Aorta (tissue), 5 donors: Measurements from ENCODE around the gene RNASE8. TPM values are rescaled to one million over a fixed set of nuclear protein-coding genes. Genes with fewer than 3 reads are reported as not detected.

Experiments used
- ATAC-seq: fragments of 200-7000 bp; cut with Tn5 transposase; one replicate; pipeline ENCODE4 v1.9.1; 2022; ENCODE audit warnings: moderate library complexity; ENCODE audit not compliant: low FRiP score
- DNase-seq, 2 donors: peaks; one replicate each; pipeline ENCODE4 v3.0.0-alpha.2; 2020
- H3K27ac ChIP-seq, 2 donors: one replicate each; pipeline ENCODE4 v1.5.1; 2013; ENCODE audit warnings: low read length in 2 of 2, mild to moderate bottlenecking in 2 of 2, moderate library complexity in 2 of 2, control low read depth in 1 of 2, inconsistent platforms in 1 of 2, low read depth in 1 of 2
- H3K27me3 ChIP-seq, 2 donors: one replicate each; pipeline ENCODE4 v1.6.1; 2013; ENCODE audit warnings: control low read depth in 1 of 2, low read length in 1 of 2, mild to moderate bottlenecking in 1 of 2, moderate library complexity in 1 of 2; ENCODE audit not compliant: insufficient read depth in 2 of 2, control insufficient read depth in 1 of 2
- H3K36me3 ChIP-seq, 2 donors: one replicate each; pipeline ENCODE4 v1.6.1; 2013; ENCODE audit warnings: control low read depth in 1 of 2, low read length in 1 of 2, mild to moderate bottlenecking in 1 of 2; ENCODE audit not compliant: insufficient read depth in 2 of 2, control insufficient read depth in 1 of 2
- H3K4me1 ChIP-seq, 2 donors: one replicate each; pipeline ENCODE4 v1.6.1; 2013; ENCODE audit warnings: low read length in 2 of 2, control low read depth in 1 of 2, mild to moderate bottlenecking in 1 of 2, moderate library complexity in 1 of 2; ENCODE audit not compliant: insufficient read depth in 2 of 2, control insufficient read depth in 1 of 2
- H3K4me3 ChIP-seq, 2 donors: one replicate each; pipeline ENCODE4 v1.5.1; 2013; ENCODE audit warnings: low read length in 2 of 2, control low read depth in 1 of 2, mild to moderate bottlenecking in 1 of 2
- H3K9me3 ChIP-seq: one replicate; pipeline ENCODE4 v1.6.1; 2013; ENCODE audit warnings: mild to moderate bottlenecking, low read length; ENCODE audit not compliant: control insufficient read depth
- WGBS, 2 donors: extraction: QIAGEN DNeasy Blood & Tissue Kit; methylation state at CpG; one replicate each; pipeline ENCODE4 v1.1.7; 2013; 5-methylcytosine and 5-hydroxymethylcytosine counted together
- intact Hi-C, 2 donors: fragments of 100-400 bp; cut with DNase I; formaldehyde crosslinking; loops; one replicate each; pipeline versions ENCODE4 v1.14.2 to v1.15.0; 2022
- polyA plus RNA-seq, 2 donors: library from polyadenylated mRNA; stranded (reverse); fragments of 200-250 nt; gene quantifications; one replicate each; pipeline ENCODE4 v1.2.3, GENCODE V29; 2013
- total RNA-seq, 2 donors: library from RNA; stranded (reverse); fragmentation: NEBNext Ultra II Directional; extraction: Animal tissue kit (Norgen Biotek cat#: 25700); gene quantifications; one replicate each; pipeline ENCODE4 v1.2.1, GENCODE V29; 2021
- donor health status: healthy with polysubstance abuse.
- donor health status: Bipolar disorder and iron deficiency.
- donor health status: DM: no; HTN: no; CAD: no.
- donor health status: DM: no; HTN: no; CAD: no.
- donor health status: DM: yes; HTN: yes; CAD: no.

Gene RNASE8
- total and polyA plus RNA-seq, 4 donors: 1.00 TPM; not detected in 3

DNA sequence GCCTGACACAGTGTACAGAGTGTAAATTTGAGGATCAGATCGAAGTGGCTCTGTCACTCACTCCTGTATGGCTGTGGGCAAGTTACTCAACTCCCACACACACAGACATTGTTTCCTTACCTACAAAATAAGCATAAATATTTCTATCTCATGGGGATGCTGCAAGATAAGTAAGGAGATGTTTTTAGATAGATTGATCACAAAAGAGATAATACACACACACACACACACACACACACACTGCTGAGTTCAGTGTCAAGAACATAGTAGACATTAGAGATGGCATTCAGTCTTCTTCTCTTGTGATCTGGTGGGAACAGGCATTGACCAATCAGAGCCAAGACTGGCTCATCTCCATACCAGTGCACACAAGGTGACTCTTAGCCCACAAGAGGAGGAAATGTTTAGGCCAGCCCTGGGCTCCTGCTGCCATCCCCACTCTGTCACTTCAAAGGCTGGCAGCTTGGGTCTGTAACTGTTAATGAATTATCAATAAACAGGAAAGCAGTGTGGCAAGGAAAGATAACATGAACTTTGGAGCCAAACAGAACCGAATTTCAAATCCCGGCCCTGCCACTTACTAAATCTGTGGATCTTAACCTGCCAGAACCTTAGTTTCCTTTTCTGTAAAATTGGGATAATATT is 3.4 kb upstream of the RNASE8 start:
- Histone ChIP-seq H3K27me3 (no peaks in the 10 kb centered on the region), H3K36me3 (no peaks in the 10 kb centered on the region), H3K9me3 (no peaks in the 10 kb centered on the region), H3K27ac (no peak overlapping the region), H3K4me1 (no peaks in the 10 kb centered on the region), H3K4me3 (no peak overlapping the region)
- DNase-seq: no peak
- WGBS, 2 donors: 74 to 75% methylated on average over 3 of the region's 3 CpGs
- ATAC-seq: no peak
- intact Hi-C loops: no loop called here

DNA sequence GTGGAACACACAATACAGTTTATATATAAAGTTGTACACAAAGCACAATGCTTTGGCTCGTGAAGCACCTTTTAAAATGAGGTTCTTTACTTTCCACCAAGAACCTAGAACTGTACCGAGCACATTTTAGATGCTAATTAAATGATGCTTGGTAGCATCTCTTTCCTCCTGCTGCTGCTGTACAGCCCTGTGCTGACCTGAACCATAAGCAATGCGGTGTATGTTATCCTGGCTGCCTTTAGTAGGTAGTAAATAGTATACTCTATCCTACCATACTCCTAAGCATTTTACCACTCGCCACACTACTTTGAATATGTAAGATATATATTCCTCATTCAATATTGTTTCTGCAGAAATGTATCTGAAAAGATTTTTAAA is 2.9 kb upstream of the RNASE8 start:
- no peak overlapping the region for H3K27ac ChIP-seq
- no peak for DNase-seq
- H3K4me3 ChIP-seq: no peak overlapping the region
- intact Hi-C loops: no loop called here
- no peaks in the 10 kb centered on the region for H3K36me3 ChIP-seq
- WGBS, 2 donors: 74 to 78% methylated on average over 4 of the region's 4 CpGs
- ATAC-seq: no peak
- no peaks in the 10 kb centered on the region for H3K9me3 ChIP-seq
- no peaks in the 10 kb centered on the region for H3K27me3 ChIP-seq
- no peaks in the 10 kb centered on the region for H3K4me1 ChIP-seq

DNA sequence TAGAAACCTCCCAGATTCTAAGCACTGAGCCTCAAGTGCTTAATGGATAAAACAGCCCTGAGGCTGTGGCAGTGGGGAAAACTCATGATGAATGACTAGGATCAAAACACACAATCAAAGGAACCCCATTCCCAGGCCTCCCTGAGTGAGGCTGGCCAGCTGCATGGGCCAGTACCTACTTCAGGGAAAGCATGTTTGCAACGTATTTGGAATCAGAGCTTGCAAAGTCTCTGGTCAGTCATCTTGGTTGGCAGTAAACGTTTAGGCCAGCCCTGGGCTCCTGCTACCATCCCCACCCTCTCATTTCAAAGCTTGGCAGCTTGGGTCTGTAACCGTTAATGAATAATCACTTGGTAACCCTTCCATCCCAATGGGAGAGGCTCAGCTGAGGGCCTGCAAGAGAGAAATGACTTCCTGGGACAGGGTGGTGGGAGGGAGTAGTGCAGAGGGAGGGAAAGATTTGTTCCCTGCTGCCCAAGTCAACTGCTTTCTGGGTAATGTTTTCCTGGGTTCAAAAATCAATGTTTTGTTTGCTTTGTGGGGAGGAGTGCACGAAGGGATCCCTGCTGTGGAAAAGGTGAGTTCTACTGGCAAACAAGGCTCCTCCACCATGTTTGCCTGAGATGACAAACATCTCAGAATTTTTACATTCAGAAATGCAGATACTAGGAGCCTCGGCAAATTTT is 2.0 kb upstream of the RNASE8 start:
- Histone ChIP-seq H3K27me3 (no peaks in the 10 kb centered on the region), H3K27ac (no peak overlapping the region), H3K4me1 (no peaks in the 10 kb centered on the region), H3K4me3 (no peak overlapping the region), H3K9me3 (no peaks in the 10 kb centered on the region), H3K36me3 (no peaks in the 10 kb centered on the region)
- no peak for DNase-seq
- ATAC-seq: no peak
- intact Hi-C loops: no loop called here
- 53 to 57% methylated on average over 5 of the region's 5 CpGs for WGBS, 2 donors

DNA sequence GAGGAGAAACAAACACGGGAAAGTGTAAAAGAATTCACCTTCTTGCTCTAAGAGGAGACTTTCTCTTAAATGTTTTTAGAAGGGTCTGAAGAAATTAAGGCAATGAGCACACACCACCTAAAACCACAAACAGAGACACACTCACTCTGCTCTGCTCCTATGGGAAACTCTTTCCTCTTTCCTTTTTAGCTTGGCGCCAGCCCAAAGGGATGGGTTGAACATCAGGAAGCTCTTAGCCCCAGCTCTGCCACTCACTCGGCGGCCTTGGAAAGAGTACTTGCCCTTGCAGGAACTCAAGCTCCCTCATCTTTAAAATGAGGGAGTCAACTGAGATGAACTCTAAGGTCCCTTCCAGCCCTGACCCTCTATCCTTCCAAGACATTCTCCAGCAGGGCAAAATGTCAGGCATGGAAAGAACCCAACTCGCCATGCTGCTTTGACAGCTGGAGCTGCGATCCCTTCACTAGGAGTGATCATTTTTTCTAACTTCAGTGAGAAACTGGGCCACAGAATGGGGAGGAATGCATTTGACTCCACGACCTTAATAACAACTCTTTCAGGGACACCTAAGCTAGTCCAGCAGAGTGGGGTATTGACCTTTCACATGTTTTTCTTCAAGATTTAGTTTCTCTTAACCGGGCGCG is 980 bp upstream of the RNASE8 start:
- Histone ChIP-seq H3K9me3 (no peaks in the 10 kb centered on the region), H3K4me3 (no peak overlapping the region), H3K27ac (no peak overlapping the region), H3K4me1 (no peaks in the 10 kb centered on the region), H3K27me3 (no peaks in the 10 kb centered on the region), H3K36me3 (no peaks in the 10 kb centered on the region)
- intact Hi-C loops: no loop called here
- DNase-seq (no peak), ATAC-seq (no peak)
- 85 to 87% methylated on average over 10 of the region's 10 CpGs for WGBS, 2 donors

DNA sequence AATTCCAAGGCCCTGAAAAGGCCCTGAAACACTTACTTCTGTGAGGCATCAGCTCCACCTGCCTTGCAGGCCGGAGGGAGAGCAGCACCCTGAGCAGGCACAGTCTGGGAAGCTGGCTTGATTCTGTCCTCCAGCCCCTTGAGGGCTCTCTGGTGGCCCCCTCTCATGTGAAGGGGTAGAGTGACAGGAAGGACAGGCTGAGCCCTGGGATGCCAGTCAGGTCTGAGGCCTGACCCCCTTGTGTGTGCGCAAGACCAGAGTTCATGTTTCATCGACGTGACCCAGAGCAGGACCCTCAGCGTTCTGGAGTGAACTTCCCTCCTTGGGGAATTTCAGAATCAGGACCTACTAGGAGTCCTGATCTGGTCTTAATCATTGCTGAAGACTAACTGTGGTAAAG is 1.3 kb downstream of the RNASE8 start:
- ATAC-seq (no peak), DNase-seq (no peak)
- Histone ChIP-seq H3K27me3 (no peaks in the 10 kb centered on the region), H3K27ac (no peak overlapping the region), H3K36me3 (no peaks in the 10 kb centered on the region), H3K4me1 (no peaks in the 10 kb centered on the region), H3K9me3 (no peaks in the 10 kb centered on the region), H3K4me3 (no peak overlapping the region)
- WGBS, 2 donors: 82% methylated on average over 5 of the region's 5 CpGs
- intact Hi-C loops: no loop called here

DNA sequence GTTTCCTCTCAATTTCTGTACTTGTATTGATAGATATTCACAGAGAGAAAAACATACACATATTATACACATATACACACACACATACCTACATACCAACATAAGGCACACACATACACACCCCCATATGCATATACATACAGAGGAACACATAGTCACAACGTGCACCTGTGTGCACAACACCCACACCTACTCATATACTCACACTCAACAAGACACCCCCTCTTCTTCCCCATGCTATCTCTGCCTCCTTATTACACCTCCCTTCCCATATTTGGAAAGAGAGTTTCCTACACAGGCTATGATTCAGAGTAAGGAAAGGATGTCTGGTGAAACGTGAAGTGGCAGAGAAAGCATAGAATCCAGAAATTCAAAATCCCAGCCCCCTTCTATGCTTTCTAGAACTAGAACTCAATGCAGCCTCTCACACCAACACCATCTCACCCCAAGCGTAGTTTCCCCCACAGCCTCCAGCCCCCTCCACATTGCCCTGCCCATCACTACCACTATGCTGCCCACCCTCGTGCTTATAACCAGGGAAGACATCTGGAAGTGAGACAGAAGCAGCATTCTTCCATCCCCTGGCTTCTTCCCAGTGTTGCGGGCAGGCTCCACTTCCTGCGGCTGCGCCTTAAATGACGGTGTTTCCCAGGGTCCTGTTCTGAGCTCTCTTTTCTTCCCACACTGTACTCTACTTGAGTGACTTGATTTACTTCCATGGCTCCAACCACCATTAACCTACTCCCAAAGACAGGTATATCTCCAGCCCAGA is 2.4 kb downstream of the RNASE8 start:
- Histone ChIP-seq H3K4me3 (no peak overlapping the region), H3K27me3 (no peaks in the 10 kb centered on the region), H3K36me3 (no peaks in the 10 kb centered on the region), H3K4me1 (no peaks in the 10 kb centered on the region), H3K27ac (no peak overlapping the region), H3K9me3 (no peaks in the 10 kb centered on the region)
- intact Hi-C loops: no loop called here
- 56 to 69% methylated on average over 8 of the region's 8 CpGs for WGBS, 2 donors
- DNase-seq (no peak), ATAC-seq (no peak)

DNA sequence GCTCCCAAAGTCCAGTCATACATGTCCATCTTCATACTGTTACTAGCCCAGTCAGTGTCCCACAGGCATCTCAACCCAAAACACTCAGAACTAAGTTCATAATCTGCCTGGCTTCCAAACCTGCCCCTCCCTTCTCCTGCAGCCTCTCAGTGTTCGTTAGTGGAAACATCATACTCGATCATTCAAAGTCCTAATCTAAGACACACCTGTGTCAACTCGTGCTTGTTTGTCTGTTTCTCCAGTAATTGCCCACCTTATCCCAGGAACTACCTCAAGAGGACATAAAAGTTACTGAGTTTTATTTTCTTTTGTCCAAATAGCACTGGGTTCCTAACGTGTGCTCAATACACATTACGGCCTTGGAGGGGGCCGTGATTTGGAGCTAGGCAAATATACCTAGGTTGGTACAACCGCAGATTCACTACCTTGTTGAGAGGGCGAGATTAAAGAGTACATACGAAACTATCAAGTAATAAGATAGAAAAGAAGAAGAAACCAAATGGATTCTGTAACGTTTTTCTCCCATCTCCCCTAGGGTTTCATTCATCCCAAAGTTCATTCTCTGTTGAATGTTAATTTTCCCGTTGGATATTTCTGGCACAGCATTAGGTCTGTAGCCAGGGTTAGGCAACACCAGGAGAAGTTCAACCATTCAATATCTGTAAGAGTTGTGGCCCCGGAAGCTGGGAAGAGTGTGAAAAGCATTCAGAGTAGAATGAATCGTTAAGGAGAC is 3.2 kb downstream of the RNASE8 start:
- Histone ChIP-seq H3K27ac (no peak overlapping the region), H3K9me3 (no peaks in the 10 kb centered on the region), H3K27me3 (no peaks in the 10 kb centered on the region), H3K4me3 (no peak overlapping the region), H3K36me3 (no peaks in the 10 kb centered on the region), H3K4me1 (no peaks in the 10 kb centered on the region)
- no peak for ATAC-seq
- intact Hi-C loops: no loop called here
- no peak for DNase-seq
- WGBS, 2 donors: 72 to 74% methylated on average over 13 of the region's 13 CpGs

DNA sequence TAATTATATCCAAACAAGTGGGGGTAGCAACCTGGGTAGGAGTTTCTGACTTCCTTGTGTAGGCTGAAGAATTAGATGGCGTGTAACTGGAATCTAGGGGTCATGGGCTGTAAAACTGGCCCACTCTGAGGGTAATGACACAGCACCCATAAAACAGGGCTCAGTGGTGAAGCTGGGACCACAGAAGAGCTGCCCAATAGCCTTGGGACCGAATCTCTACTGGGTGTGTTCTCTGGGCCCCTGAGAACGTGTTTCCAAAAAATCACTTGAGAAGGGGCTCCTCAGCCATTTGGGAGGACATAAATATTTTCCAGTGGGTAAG is 3.7 kb downstream of the RNASE8 start:
- Histone ChIP-seq H3K9me3 (no peaks in the 10 kb centered on the region), H3K27me3 (no peaks in the 10 kb centered on the region), H3K4me1 (no peaks in the 10 kb centered on the region), H3K27ac (no peak overlapping the region), H3K36me3 (no peaks in the 10 kb centered on the region), H3K4me3 (no peak overlapping the region)
- ATAC-seq: no peak
- intact Hi-C loops: no loop called here
- WGBS, 2 donors: 86 to 88% methylated on average over 3 of the region's 3 CpGs
- no peak for DNase-seq
